ENCODE results near the gene HOXB4.

HOXB4 gene

DNA sequence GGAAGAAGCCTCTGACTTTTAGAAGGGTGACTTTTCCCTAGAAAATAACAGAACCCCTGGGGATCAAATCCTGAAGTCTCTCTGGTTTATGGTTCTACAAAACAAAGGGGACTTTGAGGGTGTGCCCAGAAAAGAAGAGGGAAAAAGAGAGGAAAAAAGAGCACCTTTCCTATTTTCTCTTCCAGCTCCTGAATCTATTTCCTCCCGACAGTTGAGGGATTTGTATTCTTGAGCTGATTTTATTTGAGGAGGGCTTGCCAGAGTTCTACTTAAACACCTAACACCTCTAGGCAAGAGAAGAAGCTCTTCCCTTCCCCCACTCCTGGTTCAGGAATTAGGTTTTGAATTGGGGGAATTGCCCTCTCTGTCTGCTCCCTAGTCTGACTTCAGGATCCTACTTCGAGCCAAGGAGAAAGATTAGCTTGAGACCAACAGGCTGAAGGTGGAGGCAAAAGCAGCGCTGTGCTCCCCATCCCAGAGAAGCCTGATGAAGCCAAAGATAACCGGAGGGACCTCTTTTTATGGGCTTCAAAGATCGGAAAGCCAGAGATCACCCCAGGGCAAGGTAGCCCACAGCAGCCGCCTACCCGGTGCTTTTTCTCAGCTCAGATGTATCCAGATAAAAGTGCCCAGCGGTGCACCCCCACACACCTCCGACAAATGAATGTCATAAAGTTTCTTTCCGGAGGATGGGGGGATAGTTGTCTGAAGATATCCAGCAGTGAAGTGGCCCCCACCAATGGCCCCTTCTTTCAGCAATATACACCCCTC, 11.1 kb upstream of the HOXB4 start:
- DNase-seq, result no peak

DNA sequence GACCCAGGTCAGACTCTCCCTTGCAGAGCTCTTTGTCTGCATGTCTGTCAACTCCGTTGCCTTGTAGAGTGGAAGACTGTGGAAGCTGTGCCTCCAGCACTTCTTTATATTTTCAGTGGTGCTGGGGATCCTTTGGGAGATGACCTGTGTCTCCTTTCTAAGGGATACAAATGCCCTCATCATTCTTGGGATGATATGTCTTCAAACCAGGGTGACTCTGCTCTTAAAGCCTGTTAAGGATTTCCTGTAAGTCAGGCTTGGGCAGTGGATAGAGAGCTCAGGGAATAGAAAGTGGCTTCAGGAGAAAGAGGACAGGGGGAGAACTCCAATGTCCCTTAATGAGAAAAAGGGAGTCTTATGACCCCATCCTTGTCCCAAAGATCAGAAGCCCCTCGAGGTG, 10.4 kb upstream of the HOXB4 start:
- DNase-seq, result no peak

DNA sequence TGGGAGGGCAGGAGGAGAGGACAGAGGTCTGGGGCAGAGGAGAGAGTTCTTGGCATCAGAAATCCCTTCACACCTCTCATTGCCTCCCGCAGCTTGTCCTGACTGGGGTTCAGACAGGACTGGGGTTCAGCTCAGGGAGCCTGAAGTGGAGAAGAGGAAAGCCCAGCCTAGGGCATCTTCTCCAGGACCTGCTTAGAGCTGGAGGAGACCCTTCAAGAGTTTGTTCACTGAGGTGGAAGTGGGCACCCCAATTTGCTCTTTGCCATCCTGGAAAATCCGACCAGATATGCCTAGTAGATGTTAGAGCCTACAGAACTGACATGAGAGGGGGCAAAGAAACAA, 9.9 kb upstream of the HOXB4 start:
- DNase-seq, result no peak

DNA sequence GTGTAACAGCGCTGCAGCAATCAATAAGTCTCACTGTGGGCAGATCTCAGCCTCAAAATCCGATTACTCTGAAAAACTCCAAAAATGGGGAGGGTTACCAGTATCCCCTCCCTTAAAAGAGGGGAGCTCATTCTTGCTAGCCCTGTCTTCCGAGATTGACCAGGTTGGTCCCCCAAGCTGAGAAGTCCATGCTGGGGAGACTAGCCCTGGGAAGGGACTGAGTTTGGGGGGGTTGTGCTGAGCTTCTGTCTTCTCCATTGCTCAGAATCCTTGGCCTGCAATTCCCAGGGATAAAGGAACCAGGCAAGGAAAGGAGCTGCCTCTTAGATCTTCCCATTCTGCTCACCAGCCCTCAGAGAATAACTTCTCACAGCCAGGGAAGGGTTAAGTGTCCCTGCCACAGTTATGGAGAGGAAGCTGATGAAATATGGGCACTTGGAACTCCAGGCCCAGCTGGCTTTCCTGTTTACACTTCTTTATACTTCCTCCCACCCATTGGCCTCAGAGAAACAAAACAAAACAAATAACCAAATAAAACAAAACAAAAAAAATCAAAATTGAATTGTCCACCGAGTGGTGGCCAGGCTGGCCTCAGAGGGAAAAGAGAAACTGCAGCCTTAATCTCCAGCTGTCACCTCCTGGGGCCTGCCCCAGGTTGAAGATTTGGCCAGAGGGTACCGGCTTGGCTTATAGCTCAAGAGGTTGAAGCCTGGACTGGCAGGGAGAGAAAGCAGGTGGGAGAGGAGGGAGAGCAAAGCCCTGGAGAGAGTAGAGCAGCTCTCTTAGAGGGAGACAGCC, 9.3 kb upstream of the HOXB4 start:
- no peak for DNase-seq

DNA sequence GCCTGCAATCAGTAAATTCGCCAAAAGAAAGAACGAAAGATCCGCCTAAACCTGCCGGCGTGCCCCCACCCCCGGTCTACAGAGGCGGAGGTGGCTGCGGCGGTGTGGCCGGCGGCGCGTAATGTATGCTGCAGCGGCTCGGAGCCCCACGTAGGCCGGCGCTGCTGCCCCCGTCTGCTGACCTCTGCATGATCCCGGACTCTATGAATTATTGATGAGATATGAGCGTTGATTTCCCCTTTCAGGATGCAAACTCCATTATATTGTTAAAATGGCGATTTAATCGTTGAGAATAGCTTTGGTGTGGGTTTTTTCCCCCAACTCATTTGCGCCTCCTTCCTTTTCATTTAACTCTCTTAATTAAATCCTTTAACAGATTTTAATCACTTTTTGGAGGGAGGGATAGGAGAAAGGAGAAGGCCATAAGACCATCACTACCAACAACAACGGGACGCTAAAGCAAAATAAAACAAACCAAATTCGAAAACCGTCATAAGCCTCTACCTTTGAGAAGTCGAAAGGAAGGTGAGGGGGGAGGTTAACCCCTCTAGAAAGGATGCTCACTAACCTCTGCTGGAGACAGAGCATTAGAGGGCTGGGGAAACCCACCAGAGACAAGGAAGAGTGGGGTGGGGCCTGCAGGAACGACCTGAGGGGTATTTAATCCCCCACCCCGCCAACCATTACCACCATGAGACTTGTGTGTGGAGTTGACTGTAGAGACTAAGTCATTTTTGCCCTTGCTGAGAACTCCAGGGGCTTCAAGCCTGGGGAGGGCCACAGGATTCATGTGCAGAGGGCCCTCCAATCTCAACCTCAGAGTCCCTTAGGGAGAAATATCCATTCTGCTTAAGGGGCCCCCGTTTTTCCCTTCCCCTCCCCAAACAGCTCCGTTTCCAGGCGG, 8.5 kb upstream of the HOXB4 start:
- DNase-seq, result no peak

GRCh38 chr17:48584223-48584741, 6.1 kb upstream of the HOXB4 start:
- no peak for DNase-seq

GRCh38 chr17:48583708-48584222, 5.6 kb upstream of the HOXB4 start:
- DNase-seq, result no peak

GRCh38 chr17:48582750-48583069, 4.6 kb upstream of the HOXB4 start:
- DNase-seq, result no peak

GRCh38 chr17:48579760-48580554, 1.8 kb upstream of the HOXB4 start:
- DNase-seq, result peak in 1 of 2 experiments; percentile 51

GRCh38 chr17:48579471-48579759, 1.3 kb upstream of the HOXB4 start:
- no peak for DNase-seq

- no peak for DNase-seq
These were observed 693 bp upstream of the HOXB4 start for GRCh38 chr17:48578616-48579470.

- DNase-seq, result no peak
These were observed 712 bp downstream of the HOXB4 start for GRCh38 chr17:48577330-48577945.

GRCh38 chr17:48576479-48577309, 1.5 kb downstream of the HOXB4 start:
- peak in 1 of 2 experiments; percentile 24 for DNase-seq

DNA sequence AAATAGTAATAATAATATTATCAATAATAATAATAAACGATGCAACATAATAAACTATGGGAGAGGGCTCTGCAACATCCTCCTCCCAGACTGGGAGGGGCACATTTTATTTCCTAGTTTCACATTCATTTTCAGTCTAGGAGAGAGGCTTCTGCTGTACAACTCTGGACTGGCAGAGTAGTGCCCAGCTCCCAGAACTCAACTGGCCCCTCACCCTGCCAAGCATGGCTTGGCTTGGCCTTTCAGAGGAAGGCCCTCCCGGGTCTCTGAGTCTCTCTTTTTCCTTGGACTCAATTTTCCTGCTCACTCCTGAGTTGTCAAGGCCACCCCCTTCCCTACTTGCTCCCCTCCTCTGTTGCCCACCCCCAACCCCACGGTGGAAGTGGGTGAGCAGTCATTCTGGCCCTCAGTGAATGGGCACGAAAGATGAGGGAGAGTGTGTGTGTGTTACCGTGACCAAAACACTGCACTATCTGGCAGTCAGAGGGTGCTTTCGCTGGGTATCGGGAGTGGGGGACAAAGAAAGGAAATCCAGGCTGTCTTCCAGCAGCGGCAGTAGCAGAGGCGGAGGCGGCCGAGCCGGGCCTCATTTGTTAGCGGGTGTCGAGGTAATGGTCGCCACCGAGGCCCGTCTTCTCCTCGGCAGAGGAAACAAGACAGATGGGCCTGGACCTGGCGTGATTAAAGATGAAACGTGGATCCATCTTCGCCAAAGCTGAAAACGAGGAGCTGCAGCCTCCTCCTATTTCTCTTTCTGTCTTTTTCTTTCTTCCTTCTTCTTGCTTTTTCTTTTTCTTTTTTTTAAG, 2.3 kb downstream of the HOXB4 start:
- no peak for DNase-seq

- DNase-seq, result peak in 1 of 2 experiments; percentile 34
These were observed 3.0 kb downstream of the HOXB4 start for GRCh38 chr17:48575066-48575582.

- no peak for DNase-seq
These were observed 3.6 kb downstream of the HOXB4 start for GRCh38 chr17:48574505-48575065.

GRCh38 chr17:48571826-48572417, 6.2 kb downstream of the HOXB4 start:
- no peak for DNase-seq

Data from NCI-H526 (cell line).